GM12865 (cell line): ENCODE measurements around the gene SGCB.

Experiments used
- DNase-seq: peaks from one replicate; pipeline ENCODE4 v3.0.0; 2010; ENCODE audit warnings: low read depth
- H3K4me3 ChIP-seq: 2 replicates; pipeline ENCODE4 v1.5.1; 2011; ENCODE audit warnings: mild to moderate bottlenecking, low read depth, low read length, control low read depth
- TF ChIP-seq, protein P1 (sequence below): IDR thresholded peaks from 2 replicates; pipeline ENCODE4 v1.5.1; 2011; ENCODE audit warnings: low read length, control low read depth, low read depth, inconsistent platforms; ENCODE audit not compliant: insufficient read depth; ENCODE audit errors: missing control alignments

SGCB gene

DNA sequence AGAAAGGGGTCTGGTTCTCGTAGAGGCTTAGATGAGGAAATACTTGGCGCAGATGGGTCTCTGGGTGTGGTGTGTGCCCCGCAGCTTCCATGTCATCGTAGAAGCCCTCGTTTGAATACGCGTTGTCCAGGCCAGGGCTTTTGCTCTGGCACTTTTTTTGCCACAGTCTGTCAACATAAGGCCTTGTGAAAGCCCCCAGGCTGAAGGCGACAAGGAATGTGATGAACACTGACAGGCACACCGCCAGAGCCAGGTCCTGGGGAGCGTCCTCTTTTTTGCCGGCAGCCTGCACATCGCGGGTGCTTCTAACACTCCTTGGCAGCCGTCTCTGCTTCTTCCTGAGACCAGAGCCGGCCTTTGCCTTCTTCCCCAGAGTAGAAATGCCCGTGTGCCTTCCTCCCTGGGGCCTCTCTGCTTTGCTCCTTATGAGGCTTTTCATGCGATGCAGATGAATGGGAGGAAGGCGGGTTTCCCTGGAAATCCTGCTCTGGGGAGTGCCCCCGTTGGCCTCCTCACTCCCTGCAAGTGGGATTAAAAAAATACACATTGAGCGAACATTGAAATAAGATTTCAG is 42.4 kb downstream of the SGCB start:
- no peak overlapping the region for H3K4me3 ChIP-seq
- TF ChIP-seq, protein P1, sequence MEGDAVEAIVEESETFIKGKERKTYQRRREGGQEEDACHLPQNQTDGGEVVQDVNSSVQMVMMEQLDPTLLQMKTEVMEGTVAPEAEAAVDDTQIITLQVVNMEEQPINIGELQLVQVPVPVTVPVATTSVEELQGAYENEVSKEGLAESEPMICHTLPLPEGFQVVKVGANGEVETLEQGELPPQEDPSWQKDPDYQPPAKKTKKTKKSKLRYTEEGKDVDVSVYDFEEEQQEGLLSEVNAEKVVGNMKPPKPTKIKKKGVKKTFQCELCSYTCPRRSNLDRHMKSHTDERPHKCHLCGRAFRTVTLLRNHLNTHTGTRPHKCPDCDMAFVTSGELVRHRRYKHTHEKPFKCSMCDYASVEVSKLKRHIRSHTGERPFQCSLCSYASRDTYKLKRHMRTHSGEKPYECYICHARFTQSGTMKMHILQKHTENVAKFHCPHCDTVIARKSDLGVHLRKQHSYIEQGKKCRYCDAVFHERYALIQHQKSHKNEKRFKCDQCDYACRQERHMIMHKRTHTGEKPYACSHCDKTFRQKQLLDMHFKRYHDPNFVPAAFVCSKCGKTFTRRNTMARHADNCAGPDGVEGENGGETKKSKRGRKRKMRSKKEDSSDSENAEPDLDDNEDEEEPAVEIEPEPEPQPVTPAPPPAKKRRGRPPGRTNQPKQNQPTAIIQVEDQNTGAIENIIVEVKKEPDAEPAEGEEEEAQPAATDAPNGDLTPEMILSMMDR = no peak
- no peak for DNase-seq
